NT2/D1 (cell line): ENCODE data around the gene MMP15.

Experiments
- DNase-seq: peaks from one replicate; pipeline ENCODE4 v3.0.0-alpha.2; 2011; ENCODE audit warnings: low read depth, low spot score
- H3K27me3 ChIP-seq: 2 replicates; pipeline ENCODE4 v1.6.0; 2011; ENCODE audit warnings: mild to moderate bottlenecking; ENCODE audit not compliant: insufficient read length, insufficient read depth
- H3K36me3 ChIP-seq: 2 replicates; pipeline ENCODE4 v1.6.1; 2011; ENCODE audit warnings: mild to moderate bottlenecking, low read length, mixed read lengths; ENCODE audit not compliant: insufficient read depth, insufficient read length
- H3K4me1 ChIP-seq: 2 replicates; pipeline ENCODE4 v1.5.1; 2011; ENCODE audit not compliant: insufficient read depth, insufficient read length
- H3K4me3 ChIP-seq: 2 replicates; pipeline ENCODE4 v1.5.1; 2011; ENCODE audit warnings: low read depth; ENCODE audit not compliant: insufficient read length
- H3K9ac ChIP-seq: 2 replicates; pipeline ENCODE4 v1.6.0; 2011; ENCODE audit warnings: low read depth; ENCODE audit not compliant: insufficient read length
- H3K9me3 ChIP-seq: 2 replicates; pipeline ENCODE4 v1.5.1; 2011; ENCODE audit warnings: mild to moderate bottlenecking, low read length; ENCODE audit not compliant: insufficient read depth
- SUZ12 ChIP-seq: IDR thresholded peaks from 2 replicates; pipeline ENCODE4 v1.6.1; 2011; ENCODE audit not compliant: insufficient read length, insufficient read depth; ENCODE audit errors: extremely low read depth
- YY1 ChIP-seq: IDR thresholded peaks from 2 replicates; pipeline ENCODE4 v1.6.1; 2011; ENCODE audit not compliant: insufficient read length, insufficient read depth
- ZNF274 ChIP-seq: IDR thresholded peaks from 2 replicates; pipeline ENCODE4 v1.6.1; 2011; ENCODE audit warnings: mild to moderate bottlenecking, low read depth, low read length

Gene MMP15

DNA sequence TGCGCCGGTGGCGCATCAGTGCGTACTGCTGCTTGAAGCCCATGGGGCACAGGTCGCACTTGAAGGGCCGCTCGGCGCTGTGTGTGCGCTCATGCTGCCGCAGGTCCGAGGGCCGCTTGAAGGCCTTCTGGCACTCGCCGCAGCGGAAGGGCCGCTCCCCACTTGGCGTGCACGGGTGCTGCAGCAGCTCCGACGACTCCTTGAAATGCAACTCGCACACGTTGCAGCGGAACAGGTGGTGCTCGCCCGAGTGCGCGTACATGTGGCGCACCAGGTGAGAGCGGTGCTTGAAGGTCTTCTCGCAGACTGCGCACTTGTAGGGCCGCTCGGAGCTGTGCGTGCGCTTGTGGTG, 28.4 kb upstream of the MMP15 start:
- H3K4me1 ChIP-seq, result peaks cover 30% of the 10 kb centered on the region
- no peak for DNase-seq
- no peak for TF ChIP-seq YY1
- no peak overlapping the region for H3K4me3 ChIP-seq
- H3K9ac ChIP-seq, result no peak overlapping the region
- H3K36me3 ChIP-seq, result peaks cover 41% of the 10 kb centered on the region
- no peaks in the 10 kb centered on the region for H3K9me3 ChIP-seq
- H3K27me3 ChIP-seq, result no peaks in the 10 kb centered on the region

DNA sequence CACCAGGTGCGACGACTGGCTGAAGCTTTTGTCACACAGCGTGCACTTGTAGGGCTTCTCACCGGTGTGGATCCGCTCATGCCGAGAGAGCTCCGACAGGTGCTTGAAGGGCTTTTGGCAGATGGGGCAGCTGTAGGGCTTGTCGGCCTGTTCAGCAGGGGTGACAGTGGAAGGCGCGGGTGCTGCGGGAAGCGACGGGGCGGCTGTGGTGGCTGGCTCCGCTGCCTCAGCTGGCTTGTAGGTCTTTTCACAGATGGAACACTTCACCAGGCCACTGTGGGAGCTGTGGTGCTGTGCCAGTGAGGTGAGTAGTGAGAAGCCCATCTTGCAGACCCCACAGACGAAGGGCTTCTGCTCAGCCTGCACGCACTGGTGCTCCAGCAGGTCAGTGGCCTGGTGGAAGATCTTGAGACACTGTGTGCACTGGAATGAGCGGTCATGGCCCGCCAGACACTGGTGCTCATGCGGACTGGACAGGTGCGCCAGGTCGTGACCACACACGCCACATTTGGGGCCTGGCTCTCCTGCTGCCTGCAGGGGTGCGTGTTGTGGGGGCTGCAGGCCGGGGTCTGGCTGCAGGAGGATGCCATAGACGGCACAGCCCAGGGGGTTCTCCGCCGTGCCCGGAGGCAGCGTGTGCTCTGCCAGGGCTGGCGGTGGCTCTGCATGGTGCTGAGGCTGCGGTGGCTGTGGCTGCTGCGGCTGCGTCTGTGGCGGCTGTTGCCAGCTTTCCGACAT, 27.9 kb upstream of the MMP15 start:
- Histone ChIP-seq H3K36me3 (peaks cover 47% of the 10 kb centered on the region), H3K4me1 (peaks cover 29% of the 10 kb centered on the region), H3K27me3 (no peaks in the 10 kb centered on the region), H3K9ac (no peak overlapping the region), H3K4me3 (no peak overlapping the region), H3K9me3 (no peaks in the 10 kb centered on the region)
- TF ChIP-seq YY1, result no peak
- TF ChIP-seq SUZ12, result no peak
- TF ChIP-seq ZNF274, result no peak
- no peak for DNase-seq

DNA sequence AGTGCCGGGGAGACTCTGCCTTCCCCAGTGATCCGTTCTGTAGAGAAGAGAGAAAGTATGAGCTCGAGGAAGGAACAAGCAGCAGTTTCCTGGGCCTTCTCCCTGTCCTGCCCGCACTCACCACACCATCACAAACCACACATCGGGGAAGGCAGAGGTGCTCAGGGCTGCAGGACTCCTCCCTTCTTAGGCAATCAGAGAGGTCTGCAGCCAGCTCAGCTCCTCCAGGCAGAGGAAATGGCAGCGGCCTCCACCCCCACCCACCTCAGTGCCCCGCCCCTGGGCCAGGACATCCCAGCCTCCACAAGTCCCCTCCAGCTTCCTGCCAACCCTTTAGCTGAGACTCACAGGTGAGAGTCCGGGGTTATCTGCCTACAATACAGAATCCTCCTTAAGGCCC, 27.1 kb upstream of the MMP15 start:
- H3K27me3 ChIP-seq, result no peaks in the 10 kb centered on the region
- peak overlapping the region; percentile 69 for H3K9ac ChIP-seq
- H3K36me3 ChIP-seq, result peaks cover 54% of the 10 kb centered on the region
- H3K4me3 ChIP-seq, result no peak overlapping the region
- H3K4me1 ChIP-seq, result peaks cover 29% of the 10 kb centered on the region
- no peaks in the 10 kb centered on the region for H3K9me3 ChIP-seq
- DNase-seq, result no peak
- TF ChIP-seq SUZ12 (no peak), ZNF274 (no peak), YY1 (no peak)

DNA sequence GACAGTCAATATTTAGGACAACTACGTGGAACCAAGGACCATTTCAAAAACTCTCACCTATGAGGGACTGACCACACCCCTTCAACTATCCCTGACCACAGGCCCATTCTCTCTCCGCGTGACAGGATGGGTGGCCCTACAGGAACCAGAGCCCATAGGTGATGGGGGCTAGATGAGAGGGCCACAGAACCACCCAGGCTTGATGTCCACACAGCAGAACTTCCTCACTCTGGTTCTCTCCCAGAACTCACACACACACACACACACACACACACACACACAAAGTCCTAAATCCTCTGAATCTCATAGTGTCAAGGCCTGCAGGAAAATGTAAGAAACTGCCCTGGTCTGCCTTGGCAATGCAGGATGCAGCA, 26.6 kb upstream of the MMP15 start:
- Histone ChIP-seq H3K9ac (peak overlapping the region; percentile 81), H3K36me3 (peaks cover 55% of the 10 kb centered on the region), H3K4me1 (peaks cover 29% of the 10 kb centered on the region), H3K27me3 (no peaks in the 10 kb centered on the region), H3K9me3 (no peaks in the 10 kb centered on the region), H3K4me3 (no peak overlapping the region)
- TF ChIP-seq SUZ12, result no peak
- DNase-seq, result no peak

DNA sequence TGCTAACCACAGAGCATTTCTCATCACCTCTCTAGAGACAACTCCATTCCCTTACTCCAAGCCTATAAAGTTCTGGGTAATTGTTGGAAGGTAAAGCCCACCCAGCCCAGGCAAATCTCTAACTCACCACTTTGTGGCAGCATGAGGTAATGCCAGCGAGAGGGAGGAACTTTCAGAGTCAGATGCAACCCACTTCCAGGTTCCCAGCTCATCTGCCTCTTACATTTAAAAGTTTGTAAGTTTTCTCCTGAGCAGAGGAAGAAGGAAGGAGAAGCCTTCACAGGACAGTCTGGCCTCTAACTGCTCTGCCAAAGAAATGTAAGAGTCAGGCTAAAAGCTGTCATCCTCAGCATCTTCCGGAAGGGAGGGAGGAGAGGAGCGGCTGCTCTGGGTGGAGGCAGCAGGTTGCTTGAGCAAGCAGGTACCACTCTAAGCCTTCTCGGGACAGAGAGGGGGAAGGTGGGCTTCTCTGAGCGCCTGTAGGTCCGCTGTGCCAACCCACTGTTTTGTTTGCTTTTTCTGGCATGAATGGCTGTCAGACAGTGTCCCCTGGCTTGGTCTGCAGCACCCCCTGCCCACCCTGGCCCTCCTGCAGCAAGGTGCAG, 26.1 kb upstream of the MMP15 start:
- H3K27me3 ChIP-seq, result no peaks in the 10 kb centered on the region
- DNase-seq, result no peak

DNA sequence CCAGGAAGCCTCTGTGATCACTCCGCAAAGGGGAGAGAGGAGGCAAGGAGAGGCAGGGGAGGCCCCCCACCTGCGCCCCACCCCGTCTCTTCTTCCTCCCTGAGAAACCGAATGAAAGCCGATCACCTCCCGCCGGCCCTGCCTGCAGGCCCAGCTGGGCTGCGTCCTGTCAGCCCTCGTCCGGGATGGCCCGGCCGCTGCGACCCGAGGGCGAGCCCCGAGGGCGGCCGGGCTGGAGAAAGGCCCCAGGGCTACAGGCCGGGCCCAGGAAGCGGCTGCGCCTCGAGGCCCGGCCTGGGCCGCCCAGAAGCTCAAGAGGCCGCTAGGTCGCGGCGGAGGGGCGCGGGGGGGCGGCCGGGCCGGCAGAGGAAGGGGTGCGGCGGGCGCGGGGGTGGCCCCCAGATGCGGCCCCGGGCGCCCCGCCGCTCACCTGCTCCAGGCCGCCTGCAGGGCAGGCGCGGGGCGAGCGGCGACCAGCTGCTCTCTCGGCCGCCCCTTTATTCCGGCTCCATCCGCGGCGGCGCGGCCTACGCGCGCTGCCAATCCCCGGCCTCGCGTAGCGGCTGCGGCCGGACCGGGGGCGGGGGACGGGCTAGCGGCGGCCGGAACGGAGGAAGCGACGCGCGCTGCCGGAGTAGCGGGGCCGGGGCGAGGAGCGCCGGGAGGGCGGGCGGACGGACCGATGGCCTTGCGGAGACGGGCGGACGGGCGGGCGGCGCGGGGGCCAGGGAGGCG, 25.4 kb upstream of the MMP15 start, which contains the start of gene ZNF319:
Gene ZNF319 (minus strand): TSS at position 702 of the 735 bp plus-strand sequence. CDS start 2,407 bp downstream, outside the sequence.
- peaks cover 29% of the 10 kb centered on the region for H3K4me1 ChIP-seq
- no peaks in the 10 kb centered on the region for H3K9me3 ChIP-seq
- peaks cover 58% of the 10 kb centered on the region for H3K36me3 ChIP-seq
- H3K27me3 ChIP-seq, result no peaks in the 10 kb centered on the region
- peak within 1 kb of the TSS; percentile 95 for H3K9ac ChIP-seq
- peak within 1 kb of the TSS; percentile 85 for H3K4me3 ChIP-seq
- DNase-seq, result no peak
- TF ChIP-seq ZNF274 (no peak), YY1 (no peak), SUZ12 (no peak)

More for the DNA sequence above, 26.1 kb upstream of the MMP15 start:
- H3K4me1 ChIP-seq, result peaks cover 29% of the 10 kb centered on the region
- TF ChIP-seq ZNF274 (no peak), YY1 (no peak), SUZ12 (no peak)
- H3K36me3 ChIP-seq, result peaks cover 55% of the 10 kb centered on the region
- peak overlapping the region; percentile 85 for H3K4me3 ChIP-seq
- peak overlapping the region; percentile 81 for H3K9ac ChIP-seq
- H3K9me3 ChIP-seq, result no peaks in the 10 kb centered on the region

DNA sequence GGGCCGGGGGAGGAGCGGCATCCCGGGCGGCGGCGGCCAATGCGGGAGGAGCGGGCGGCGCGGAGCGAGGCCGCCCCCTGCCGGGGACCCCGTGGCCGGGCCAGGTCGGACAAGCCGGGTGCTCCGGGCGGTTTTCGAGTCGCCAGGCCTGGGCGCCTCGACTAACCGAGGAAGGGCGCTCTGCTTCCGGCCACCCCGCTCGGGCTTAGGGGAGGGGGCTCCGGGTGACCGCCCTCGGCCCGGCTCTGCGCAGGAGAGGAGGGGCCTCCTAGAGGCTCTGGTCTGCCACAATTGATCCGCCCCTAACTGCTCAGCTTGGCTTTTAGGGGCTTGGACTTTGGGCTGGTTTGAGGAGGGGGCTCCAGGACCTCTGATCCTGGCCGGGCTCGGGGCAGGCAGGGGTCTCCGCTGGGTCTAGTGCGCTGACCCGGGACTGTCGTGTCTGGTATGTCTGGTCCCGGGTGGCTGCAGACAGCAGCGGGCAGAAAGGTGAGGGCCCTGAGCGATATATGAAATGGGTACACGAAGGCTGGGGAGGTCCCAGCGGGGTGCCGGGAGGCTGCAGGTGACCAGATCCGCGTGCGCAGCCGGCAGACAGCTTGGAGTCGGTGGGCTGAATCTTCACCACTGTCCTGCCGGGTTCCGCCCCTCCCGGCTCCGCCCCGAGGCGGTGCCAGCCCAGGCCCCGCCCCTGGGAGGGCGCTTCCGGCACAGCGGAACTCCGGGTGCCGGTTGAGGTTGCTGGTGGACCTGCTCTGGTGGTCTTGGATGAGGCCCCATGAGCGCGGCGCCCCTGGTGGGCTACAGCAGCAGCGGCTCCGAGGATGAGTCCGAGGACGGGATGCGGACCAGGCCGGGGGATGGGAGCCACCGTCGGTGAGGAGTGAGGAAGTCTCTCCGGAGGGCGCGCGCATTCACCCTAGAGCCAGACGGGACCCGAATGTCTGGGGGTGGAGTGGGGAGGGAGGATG, 24.6 kb upstream of the MMP15 start, which contains the start of gene USB1:
Gene USB1 (plus strand): TSS at position 702 of the 971 bp plus-strand sequence. CDS start 77 bp downstream, at position 779.
- Histone ChIP-seq H3K9ac (peak within 1 kb of the TSS; percentile 95), H3K36me3 (peaks cover 55% of the 10 kb centered on the region), H3K27me3 (no peaks in the 10 kb centered on the region), H3K4me1 (peaks cover 23% of the 10 kb centered on the region), H3K9me3 (0 out of 2 replicates have a peak, but pooled peaks cover 1% of the 10 kb centered on the region), H3K4me3 (peak within 1 kb of the TSS; percentile 85)
- peak; percentile 85 for DNase-seq
- TF ChIP-seq YY1, result no peak
- no peak for TF ChIP-seq ZNF274
- TF ChIP-seq SUZ12, result no peak
